H1 (cell line): ENCODE data around the gene COMMD2. TPM values are rescaled to one million over a fixed set of nuclear protein-coding genes. Genes with fewer than 3 reads are reported as not detected.

Experiments
- CTCF ChIA-PET: fragments of 300-600 bp; sonication (Branson Sonifier 250); formaldehyde crosslinking; loops from one replicate; lab custom pipeline; 2021; ENCODE audit not compliant: partially characterized antibody; lab: Charles Lee
- POLR2A ChIA-PET: fragments of 300-600 bp; sonication (Branson Sonifier 250); formaldehyde crosslinking; loops from one replicate; lab custom pipeline; 2021; ENCODE audit warnings: inconsistent platforms; ENCODE audit not compliant: partially characterized antibody; lab: Charles Lee
- DNase-seq, 2 experiments: peaks; one replicate each; pipeline versions ENCODE4 v3.0.0 to v3.0.0-alpha.2; 2010 to 2022; ENCODE audit warnings: low spot score in 2 of 2, low read depth in 1 of 2, mixed read lengths in 1 of 2
- FAIRE-seq: peaks from 2 replicates; lab custom pipeline; 2011; peaks lifted over from hg19 to GRCh38; lab: Jason Lieb, UNC
- H2AFZ ChIP-seq: 2 replicates; pipeline ENCODE4 v1.8.1; 2012; ENCODE audit warnings: low read length, inconsistent platforms
- H2AK5ac ChIP-seq: 2 replicates; pipeline ENCODE4 v1.6.1; 2013; ENCODE audit warnings: low read depth, low read length
- H2BK120ac ChIP-seq: replicated peaks from 2 replicates; pipeline ENCODE3; 2013; ENCODE audit warnings: low read depth, low read length, inconsistent platforms
- H2BK12ac ChIP-seq: 2 replicates; pipeline ENCODE4 v1.6.1; 2013; ENCODE audit warnings: low read depth, low read length
- H2BK15ac ChIP-seq: 2 replicates; pipeline ENCODE4 v1.6.1; 2013; ENCODE audit warnings: low read length
- H2BK20ac ChIP-seq: 2 replicates; pipeline ENCODE4 v1.6.1; 2013; ENCODE audit warnings: low read length
- H2BK5ac ChIP-seq: 2 replicates; pipeline ENCODE4 v1.6.1; 2013; ENCODE audit warnings: low read depth, low read length
- H3K14ac ChIP-seq: 2 replicates; pipeline ENCODE4 v1.6.1; 2013; ENCODE audit warnings: inconsistent platforms; ENCODE audit not compliant: insufficient read length
- H3K18ac ChIP-seq: 2 replicates; pipeline ENCODE4 v1.6.1; 2013; ENCODE audit warnings: low read length; ENCODE audit errors: extremely low read depth
- H3K23ac ChIP-seq: 2 replicates; pipeline ENCODE4 v1.6.1; 2013; ENCODE audit warnings: inconsistent platforms; ENCODE audit not compliant: insufficient read length
- H3K23me2 ChIP-seq: 2 replicates; pipeline ENCODE4 v1.6.1; 2013; ENCODE audit warnings: low read depth, low read length
- H3K27ac ChIP-seq: 2 replicates; pipeline ENCODE4 v1.6.1; 2011; ENCODE audit warnings: low read depth, low read length, inconsistent platforms
- H3K27me3 ChIP-seq, 4 experiments: replicated peaks in 1 of 4; 1 replicate in 1 of 4; 2 replicates in 3 of 4; pipeline versions ENCODE4 v1.6.1 to v1.8.1; 2011 to 2013; ENCODE audit warnings: low read length in 3 of 4, mild to moderate bottlenecking in 3 of 4, inconsistent platforms in 2 of 4, mixed read lengths in 2 of 4, moderate library complexity in 1 of 4; ENCODE audit not compliant: control insufficient read depth in 3 of 4, insufficient read depth in 3 of 4; ENCODE audit errors: extremely low read depth in 1 of 4
- H3K36me3 ChIP-seq, 4 experiments: 2 replicates each; pipeline versions ENCODE4 v1.6.1 to v1.8.1; 2011 to 2013; ENCODE audit warnings: mild to moderate bottlenecking in 4 of 4, low read length in 3 of 4, moderate library complexity in 2 of 4, control low read depth in 1 of 4, inconsistent platforms in 1 of 4; ENCODE audit not compliant: insufficient read depth in 4 of 4, control insufficient read depth in 2 of 4
- H3K4ac ChIP-seq: replicated peaks from 2 replicates; pipeline ENCODE3; 2013; ENCODE audit warnings: low read length, low read depth, mixed read lengths, inconsistent platforms; ENCODE audit not compliant: insufficient read length
- H3K4me1 ChIP-seq, 4 experiments: replicated peaks in 1 of 4; 1 replicate in 1 of 4; 2 replicates in 3 of 4; pipeline versions ENCODE4 v1.6.1 to v1.8.1; 2011 to 2013; ENCODE audit warnings: low read length in 3 of 4, inconsistent platforms in 2 of 4, mixed read lengths in 1 of 4; ENCODE audit not compliant: insufficient read depth in 4 of 4, control insufficient read depth in 3 of 4
- H3K4me2 ChIP-seq, 2 experiments: 2 replicates each; pipeline versions ENCODE4 v1.6.1 to v1.8.1; 2011 to 2013; ENCODE audit warnings: low read depth in 2 of 2, low read length in 2 of 2, control low read depth in 1 of 2, inconsistent platforms in 1 of 2, mild to moderate bottlenecking in 1 of 2; ENCODE audit not compliant: insufficient read depth in 1 of 2
- H3K4me3 ChIP-seq, 4 experiments: fragments of 200-600, 300-600 bp in 1 of 4; sonication (generic), shearing (Covaris generic), sonication (Bioruptor Twin) in 1 of 4; 2 replicates each; pipeline versions ENCODE4 v1.5.1 to v1.8.1; 2011 to 2016; ENCODE audit warnings: low read length in 4 of 4, low read depth in 3 of 4, control low read depth in 2 of 4, inconsistent platforms in 2 of 4, mild to moderate bottlenecking in 2 of 4, mixed read lengths in 1 of 4, moderate library complexity in 1 of 4; ENCODE audit not compliant: insufficient read depth in 2 of 4; ENCODE audit errors: extremely low read depth in 1 of 4
- H3K56ac ChIP-seq: replicated peaks from 2 replicates; pipeline ENCODE3; 2013; ENCODE audit warnings: low read depth, mild to moderate bottlenecking, mixed read lengths, low read length, inconsistent platforms; ENCODE audit not compliant: insufficient read length
- H3K79me1 ChIP-seq: 2 replicates; pipeline ENCODE4 v1.6.1; 2013; ENCODE audit warnings: low read depth, low read length, control low read depth
- H3K79me2 ChIP-seq, 2 experiments: 2 replicates each; pipeline versions ENCODE4 v1.6.1 to v1.8.1; 2012 to 2013; ENCODE audit warnings: low read length in 2 of 2, mild to moderate bottlenecking in 2 of 2, inconsistent platforms in 1 of 2; ENCODE audit not compliant: insufficient read depth in 2 of 2, control insufficient read depth in 1 of 2
- H3K9ac ChIP-seq, 4 experiments: replicated peaks in 1 of 4; 1 replicate in 1 of 4; 2 replicates in 3 of 4; pipeline versions ENCODE4 v1.6.1 to v1.8.1; 2011 to 2013; ENCODE audit warnings: low read depth in 3 of 4, low read length in 3 of 4, control low read depth in 2 of 4, mild to moderate bottlenecking in 2 of 4, moderate library complexity in 2 of 4, inconsistent platforms in 1 of 4; ENCODE audit errors: extremely low read depth in 1 of 4
- H3K9me3 ChIP-seq, 2 experiments: 2 replicates each; pipeline versions ENCODE4 v1.6.1 to v1.8.1; 2012 to 2013; ENCODE audit warnings: mild to moderate bottlenecking in 2 of 2, moderate library complexity in 2 of 2, control low read depth in 1 of 2, inconsistent platforms in 1 of 2, low read depth in 1 of 2, low read length in 1 of 2, mixed read lengths in 1 of 2; ENCODE audit not compliant: insufficient read depth in 2 of 2
- H4K20me1 ChIP-seq, 2 experiments: replicated peaks in 1 of 2; 2 replicates each; pipeline versions ENCODE3 to v1.8.1; 2011 to 2013; ENCODE audit warnings: inconsistent platforms in 2 of 2, low read length in 2 of 2, mild to moderate bottlenecking in 1 of 2; ENCODE audit not compliant: insufficient read depth in 2 of 2, control insufficient read depth in 1 of 2
- H4K5ac ChIP-seq: 2 replicates; pipeline ENCODE4 v1.6.1; 2013; ENCODE audit warnings: low read length, low read depth, mixed read lengths, inconsistent platforms; ENCODE audit not compliant: insufficient read length
- H4K8ac ChIP-seq: 2 replicates; pipeline ENCODE4 v1.8.0; 2013; ENCODE audit warnings: mild to moderate bottlenecking, moderate library complexity, low read length, inconsistent platforms; ENCODE audit not compliant: insufficient read depth; ENCODE audit errors: extremely low read depth
- H4K91ac ChIP-seq: replicated peaks from 2 replicates; pipeline ENCODE3; 2013; ENCODE audit warnings: low read length, mixed read lengths, inconsistent platforms; ENCODE audit not compliant: insufficient read length
- BACH1 ChIP-seq: IDR thresholded peaks from 2 replicates; pipeline ENCODE4 v1.6.1; 2012; ENCODE audit warnings: low read length, improper control_type of control experiment
- BCL11A ChIP-seq, 2 experiments: IDR thresholded peaks; one replicate each; pipeline ENCODE4 v1.6.1; 2011; ENCODE audit warnings: low read depth in 2 of 2, low read length in 2 of 2, mild to moderate bottlenecking in 2 of 2
- CEBPB ChIP-seq: IDR thresholded peaks from 2 replicates; pipeline ENCODE4 v1.6.1; 2012; ENCODE audit warnings: low read depth, low read length
- CHD1 ChIP-seq: IDR thresholded peaks from 2 replicates; pipeline ENCODE4 v1.6.1; 2012; ENCODE audit warnings: low read depth, low read length, improper control_type of control experiment
- CTBP2 ChIP-seq: IDR thresholded peaks from 2 replicates; pipeline ENCODE4 v1.7.0; 2011; ENCODE audit warnings: borderline replicate concordance, mild to moderate bottlenecking, moderate library complexity, mixed read lengths, low read length; ENCODE audit not compliant: insufficient read depth, insufficient read length
- POLR2AphosphoS5 ChIP-seq: IDR thresholded peaks from 2 replicates; pipeline ENCODE4 v1.6.1; 2011; ENCODE audit warnings: low read depth, low read length
- RFX5 ChIP-seq: IDR thresholded peaks from 2 replicates; pipeline ENCODE4 v1.6.1; 2011; ENCODE audit warnings: low read depth, low read length, improper control_type of control experiment, borderline replicate concordance
- RNF2 ChIP-seq: fragments of 200-900, 300-1000 bp; sonication (generic); IDR thresholded peaks from 2 replicates; pipeline ENCODE4 v1.7.1; 2016; ENCODE audit warnings: borderline replicate concordance, low read depth, mild to moderate bottlenecking, antibody characterized with exemption, low read length; ENCODE audit not compliant: poor library complexity, severe bottlenecking; ENCODE audit errors: missing control alignments
- SIX5 ChIP-seq: IDR thresholded peaks from 2 replicates; pipeline ENCODE4 v1.6.1; 2011; ENCODE audit warnings: mild to moderate bottlenecking, low read depth, low read length
- SP4 ChIP-seq: IDR thresholded peaks from 2 replicates; pipeline ENCODE4 v1.6.1; 2012; ENCODE audit warnings: low read length, inconsistent platforms
- polyA plus RNA-seq, 7 experiments: library from polyadenylated mRNA; depleted of rRNA in 3 of 7; stranded (reverse) in 5 of 7; unstranded in 2 of 7; fragments of >200 nt in 5 of 7; fragments of 200-250 nt in 2 of 7; gene quantifications; 1 replicate in 5 of 7; 2 replicates in 1 of 7; 4 replicates in 1 of 7; pipeline versions ENCODE4 v1.2.1 to v1.2.3, GENCODE V29; 2011 to 2013; ENCODE audit warnings: missing spikeins in 2 of 7, mixed read lengths in 2 of 7
- total RNA-seq: library from RNA; stranded (reverse); fragmentation: NEBNext Ultra II Directional; extraction: Animal tissue kit (Norgen Biotek cat#: 25700); gene quantifications from 2 replicates; pipeline ENCODE4 v1.2.1, GENCODE V29; 2021
- TF ChIP-seq, protein P1 (sequence below): IDR thresholded peaks from 2 replicates; pipeline ENCODE4 v1.6.1; 2011; ENCODE audit warnings: low read length, improper control_type of control experiment
- TF ChIP-seq, protein P2 (sequence below): IDR thresholded peaks from 2 replicates; pipeline ENCODE4 v1.6.1; 2012; ENCODE audit warnings: low read length, inconsistent platforms

The COMMD2 gene
- total and polyA plus RNA-seq, 2 of the 8 experiments (the other 6 are each of a cell fraction or from before 2014, with no cell fraction given) = 20.2 to 57.2 TPM

DNA sequence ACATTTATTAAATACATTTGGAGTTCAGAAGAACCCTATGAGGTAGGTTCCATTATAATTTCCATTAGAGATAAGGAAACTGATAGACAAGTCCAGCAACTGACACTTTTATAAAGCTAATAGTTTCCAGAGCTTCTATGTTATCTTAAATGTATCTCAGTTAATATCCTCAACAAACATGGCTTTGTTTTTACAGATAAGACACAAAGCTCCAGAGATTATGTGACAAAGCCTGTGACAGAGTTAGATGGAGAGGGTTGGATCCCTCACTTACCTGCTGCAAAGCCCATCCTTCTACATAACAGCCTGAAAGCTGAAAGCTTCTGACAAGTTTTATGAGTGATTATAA is 473 bp upstream of the COMMD2 start:
- H3K79me1 ChIP-seq = peaks cover 4% of the 10 kb centered on the region; the same call in 1 of the 2 replicates
- H4K20me1 ChIP-seq = no peaks in the 10 kb centered on the region
- H3K23me2 ChIP-seq = no peaks in the 10 kb centered on the region
- no peak overlapping the region for H3K14ac ChIP-seq
- no peak overlapping the region for H3K56ac ChIP-seq
- H2BK15ac ChIP-seq = no peak overlapping the region
- no peak overlapping the region for H4K5ac ChIP-seq
- peak overlapping the region; percentile 73 for H2AFZ ChIP-seq
- H3K4me3 ChIP-seq = peak overlapping the region; percentile 84 to 96 (median 94); a peak in 7 of 8 replicates
- no peaks in the 10 kb centered on the region; a peak in 2 of 7 replicates for H3K4me1 ChIP-seq
- H2AK5ac ChIP-seq = no peak overlapping the region
- CTCF ChIA-PET = interaction anchor here (0.6 to 3.1 kb wide), 15 partner anchors 11 to 263 kb away, joined by 3 to 23 read pairs (median 4); no protein-coding TSS in a partner anchor
- peaks cover 3 to 17% (median 9%) of the 10 kb centered on the region in 4 experiments; a peak in 6 of 8 replicates for H3K36me3 ChIP-seq
- no peak overlapping the region for H3K27ac ChIP-seq
- no peak overlapping the region for H3K18ac ChIP-seq
- H4K91ac ChIP-seq = no peak overlapping the region
- H3K4me2 ChIP-seq = peak overlapping the region; percentile 46 to 77
- H2BK20ac ChIP-seq = no peak overlapping the region
- H3K79me2 ChIP-seq = peaks cover 0 to 13% of the 10 kb centered on the region in 2 experiments; a peak in 2 of 4 replicates
- H4K8ac ChIP-seq = no peak overlapping the region
- H3K9me3 ChIP-seq = no peaks in the 10 kb centered on the region
- POLR2A ChIA-PET = interaction anchor here (0.6 to 2.2 kb wide), 4 partner anchors 12 to 199 kb away, joined by 3 to 16 read pairs (median 6); partner anchors contain the start of gene WWTR1
- DNase-seq (no peak), FAIRE-seq (no peak)
- no peak overlapping the region for H2BK5ac ChIP-seq
- H3K27me3 ChIP-seq = no peaks in the 10 kb centered on the region
- no peak overlapping the region for H2BK12ac ChIP-seq
- H2BK120ac ChIP-seq = no peak overlapping the region
- no peak overlapping the region for H3K9ac ChIP-seq
- H3K4ac ChIP-seq = peak overlapping the region; percentile 81
- no peak overlapping the region for H3K23ac ChIP-seq
- TF ChIP-seq RNF2 (no peak), CEBPB (no peak), BACH1 (no peak), BCL11A (IDR thresholded peaks at IDR 0.05; ENCODE audit: low read depth in 2 of 2, low read length in 2 of 2) (no peak), SP4 (no peak), CTBP2 (no peak), RFX5 (no peak), POLR2AphosphoS5 (no peak), SIX5 (no peak), CHD1 (no peak)
- TF ChIP-seq, protein P1, sequence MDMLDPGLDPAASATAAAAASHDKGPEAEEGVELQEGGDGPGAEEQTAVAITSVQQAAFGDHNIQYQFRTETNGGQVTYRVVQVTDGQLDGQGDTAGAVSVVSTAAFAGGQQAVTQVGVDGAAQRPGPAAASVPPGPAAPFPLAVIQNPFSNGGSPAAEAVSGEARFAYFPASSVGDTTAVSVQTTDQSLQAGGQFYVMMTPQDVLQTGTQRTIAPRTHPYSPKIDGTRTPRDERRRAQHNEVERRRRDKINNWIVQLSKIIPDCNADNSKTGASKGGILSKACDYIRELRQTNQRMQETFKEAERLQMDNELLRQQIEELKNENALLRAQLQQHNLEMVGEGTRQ = no peak
- TF ChIP-seq, protein P2, sequence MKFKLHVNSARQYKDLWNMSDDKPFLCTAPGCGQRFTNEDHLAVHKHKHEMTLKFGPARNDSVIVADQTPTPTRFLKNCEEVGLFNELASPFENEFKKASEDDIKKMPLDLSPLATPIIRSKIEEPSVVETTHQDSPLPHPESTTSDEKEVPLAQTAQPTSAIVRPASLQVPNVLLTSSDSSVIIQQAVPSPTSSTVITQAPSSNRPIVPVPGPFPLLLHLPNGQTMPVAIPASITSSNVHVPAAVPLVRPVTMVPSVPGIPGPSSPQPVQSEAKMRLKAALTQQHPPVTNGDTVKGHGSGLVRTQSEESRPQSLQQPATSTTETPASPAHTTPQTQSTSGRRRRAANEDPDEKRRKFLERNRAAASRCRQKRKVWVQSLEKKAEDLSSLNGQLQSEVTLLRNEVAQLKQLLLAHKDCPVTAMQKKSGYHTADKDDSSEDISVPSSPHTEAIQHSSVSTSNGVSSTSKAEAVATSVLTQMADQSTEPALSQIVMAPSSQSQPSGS = no peak
